ENCODE results near the gene AIF1. TPM values are rescaled to one million over a fixed set of nuclear protein-coding genes. Genes with fewer than 3 reads are reported as not detected.

AIF1 gene
- total RNA-seq (2014; rRNA removed; shearing (Covaris generic)) = not detected in 2 replicates

DNA sequence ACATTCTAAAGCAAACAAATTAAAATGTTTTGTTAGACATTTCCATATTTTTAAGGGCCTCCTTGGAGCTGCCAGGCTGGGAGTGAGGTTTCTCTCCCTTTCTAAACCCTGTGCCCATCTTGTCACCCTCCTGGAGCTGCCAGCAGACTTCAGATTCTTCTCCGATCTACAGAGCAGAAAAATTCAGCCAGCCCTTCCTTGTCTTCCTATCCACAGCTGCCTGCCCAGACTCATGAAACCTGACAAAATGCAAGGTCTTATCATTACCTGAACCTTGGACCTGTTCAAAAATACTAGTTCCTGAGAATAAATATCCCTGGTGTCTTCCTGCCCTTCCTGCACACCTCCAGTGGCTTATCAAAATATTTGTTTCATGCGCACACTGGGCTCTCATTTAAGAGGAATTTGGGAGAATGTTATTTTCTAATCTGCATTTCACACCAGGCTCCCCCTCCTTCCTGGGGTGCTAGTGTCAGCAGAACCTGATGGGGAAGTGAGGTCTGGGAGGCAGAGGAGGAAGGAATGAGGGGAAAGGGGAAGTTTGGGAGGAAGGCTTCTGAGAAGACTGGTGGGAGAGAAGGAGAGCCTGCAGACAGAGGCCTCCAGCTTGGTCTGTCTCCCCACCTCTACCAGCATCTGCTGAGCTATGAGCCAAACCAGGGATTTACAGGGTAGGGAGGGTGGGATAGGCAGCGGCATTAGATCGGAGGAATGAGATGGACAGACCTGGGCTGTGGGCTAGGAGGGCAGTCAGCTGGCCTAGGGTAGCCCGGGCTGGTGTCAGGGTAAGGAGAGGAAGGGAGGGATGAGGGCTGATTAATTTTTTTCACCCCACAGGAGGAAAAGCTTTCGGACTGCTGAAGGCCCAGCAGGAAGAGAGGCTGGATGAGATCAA lies at the start of gene AIF1:
Gene AIF1, plus strand, starts transcription at position 551 of the 895 bp plus-strand sequence. Its CDS starts 96 bp downstream, at position 647.
- no peak for DNase-seq (ENCODE audit: low spot score)

DNA sequence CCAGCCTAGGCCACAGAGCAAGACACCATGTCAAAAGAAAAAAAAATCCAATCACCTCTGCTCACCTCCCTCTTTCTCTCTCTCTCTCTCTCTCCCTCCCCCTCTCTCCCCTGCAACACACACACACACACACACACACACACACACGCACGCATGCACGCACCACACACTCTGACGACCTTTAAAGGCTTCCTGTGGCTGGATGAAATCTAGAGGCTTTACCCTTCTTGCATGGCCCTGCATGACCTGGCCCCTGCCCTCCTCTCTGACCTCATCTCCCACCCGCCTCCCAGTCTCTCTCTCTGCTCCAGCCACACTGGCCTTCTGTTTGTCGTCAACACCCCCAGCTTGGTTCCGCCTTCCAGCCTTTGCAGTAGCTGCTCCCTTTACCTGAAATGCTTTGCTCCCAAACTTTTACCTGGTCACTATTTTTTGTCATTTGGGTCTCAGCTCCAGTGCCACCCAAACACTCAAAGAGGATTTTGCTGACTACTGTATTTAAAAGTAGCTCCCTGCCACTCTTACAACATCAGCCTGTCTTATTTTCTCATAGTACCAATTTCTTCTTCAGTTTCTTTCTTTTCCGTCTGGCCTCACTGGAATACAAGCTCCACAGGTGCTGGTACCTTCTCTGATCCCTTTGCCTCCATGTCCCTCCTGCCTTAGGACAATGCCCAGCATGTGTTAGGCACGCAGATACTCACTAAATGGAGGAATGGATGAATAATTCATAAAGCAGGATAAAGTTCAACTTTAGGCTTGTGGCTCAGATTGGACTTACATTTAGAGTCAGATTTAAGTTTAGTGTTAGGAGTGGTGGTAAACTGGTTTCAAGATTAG lies 47.3 kb upstream of the AIF1 start:
- DNase-seq (ENCODE audit: low spot score) = no peak

DNA sequence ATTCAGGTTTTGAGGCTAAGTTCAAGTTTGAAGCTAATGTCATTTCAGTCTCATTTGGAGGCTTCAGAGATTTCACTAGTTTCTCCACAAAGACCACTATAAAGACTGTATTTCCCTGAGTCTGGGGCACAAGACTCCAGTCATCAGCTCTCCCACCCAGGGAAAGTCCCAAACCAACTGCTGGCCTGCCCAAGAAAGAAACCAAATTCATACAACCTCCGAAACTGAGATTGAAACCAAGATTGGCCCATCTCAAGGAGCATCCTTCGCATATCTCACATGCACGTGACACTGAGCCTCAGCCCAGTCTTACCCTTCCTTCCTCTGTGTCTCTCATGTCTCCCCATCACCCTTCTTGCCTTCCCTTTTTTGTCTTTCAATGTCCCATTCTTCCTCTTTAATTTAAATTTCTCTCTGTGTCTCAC lies 46.5 kb upstream of the AIF1 start:
- no peak for DNase-seq (ENCODE audit: low spot score)

DNA sequence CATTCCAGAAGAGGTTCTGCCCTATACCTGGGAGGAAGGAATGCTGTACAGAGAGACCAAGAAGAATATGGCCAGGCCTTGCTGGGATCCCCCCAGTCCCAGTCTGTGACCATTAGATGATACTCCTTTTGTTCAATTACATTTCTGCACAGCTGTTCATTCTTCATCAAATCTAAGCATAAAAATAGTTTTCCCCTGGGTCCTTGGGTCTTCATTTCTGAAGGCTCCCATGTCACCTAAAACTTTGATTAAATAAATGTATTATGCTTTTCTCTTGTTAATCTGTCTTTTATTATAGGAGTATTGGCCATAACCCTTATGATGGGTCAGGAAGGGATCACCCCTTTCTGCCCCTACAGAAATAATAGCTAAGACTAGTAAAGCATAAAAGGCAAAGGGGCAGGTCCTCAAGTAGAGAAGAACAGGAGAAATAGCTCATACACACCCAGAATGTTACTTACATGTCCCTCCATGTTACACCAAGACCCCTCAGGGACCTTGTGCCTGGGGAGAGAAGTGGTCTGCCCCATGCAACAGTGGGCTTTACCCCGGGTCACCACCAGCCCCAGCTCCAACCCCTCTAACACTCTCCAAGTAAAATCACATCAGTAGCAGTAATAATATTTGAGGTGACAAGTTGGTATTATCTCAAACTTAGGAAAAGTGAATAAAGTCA lies 45.0 kb upstream of the AIF1 start:
- DNase-seq (ENCODE audit: low spot score) = no peak

DNA sequence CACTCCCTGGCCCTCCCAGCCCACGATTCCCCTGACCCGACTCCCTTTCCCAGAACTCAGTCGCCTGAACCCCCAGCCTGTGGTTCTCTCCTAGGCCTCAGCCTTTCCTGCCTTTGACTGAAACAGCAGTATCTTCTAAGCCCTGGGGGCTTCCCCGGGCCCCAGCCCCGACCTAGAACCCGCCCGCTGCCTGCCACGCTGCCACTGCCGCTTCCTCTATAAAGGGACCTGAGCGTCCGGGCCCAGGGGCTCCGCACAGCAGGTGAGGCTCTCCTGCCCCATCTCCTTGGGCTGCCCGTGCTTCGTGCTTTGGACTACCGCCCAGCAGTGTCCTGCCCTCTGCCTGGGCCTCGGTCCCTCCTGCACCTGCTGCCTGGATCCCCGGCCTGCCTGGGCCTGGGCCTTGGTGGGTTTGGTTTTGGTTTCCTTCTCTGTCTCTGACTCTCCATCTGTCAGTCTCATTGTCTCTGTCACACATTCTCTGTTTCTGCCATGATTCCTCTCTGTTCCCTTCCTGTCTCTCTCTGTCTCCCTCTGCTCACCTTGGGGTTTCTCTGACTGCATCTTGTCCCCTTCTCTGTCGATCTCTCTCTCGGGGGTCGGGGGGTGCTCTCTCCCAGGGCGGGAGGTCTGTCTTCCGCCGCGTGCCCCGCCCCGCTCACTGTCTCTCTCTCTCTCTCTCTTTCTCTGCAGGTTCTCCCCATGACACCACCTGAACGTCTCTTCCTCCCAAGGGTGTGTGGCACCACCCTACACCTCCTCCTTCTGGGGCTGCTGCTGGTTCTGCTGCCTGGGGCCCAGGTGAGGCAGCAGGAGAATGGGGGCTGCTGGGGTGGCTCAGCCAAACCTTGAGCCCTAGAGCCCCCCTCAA lies 42.8 kb upstream of the AIF1 start, which contains the start of gene LTA:
Gene LTA, plus strand, starts transcription at position 249 of the 871 bp plus-strand sequence. Its CDS starts 454 bp downstream, at position 703.
- DNase-seq (ENCODE audit: low spot score) = no peak

DNA sequence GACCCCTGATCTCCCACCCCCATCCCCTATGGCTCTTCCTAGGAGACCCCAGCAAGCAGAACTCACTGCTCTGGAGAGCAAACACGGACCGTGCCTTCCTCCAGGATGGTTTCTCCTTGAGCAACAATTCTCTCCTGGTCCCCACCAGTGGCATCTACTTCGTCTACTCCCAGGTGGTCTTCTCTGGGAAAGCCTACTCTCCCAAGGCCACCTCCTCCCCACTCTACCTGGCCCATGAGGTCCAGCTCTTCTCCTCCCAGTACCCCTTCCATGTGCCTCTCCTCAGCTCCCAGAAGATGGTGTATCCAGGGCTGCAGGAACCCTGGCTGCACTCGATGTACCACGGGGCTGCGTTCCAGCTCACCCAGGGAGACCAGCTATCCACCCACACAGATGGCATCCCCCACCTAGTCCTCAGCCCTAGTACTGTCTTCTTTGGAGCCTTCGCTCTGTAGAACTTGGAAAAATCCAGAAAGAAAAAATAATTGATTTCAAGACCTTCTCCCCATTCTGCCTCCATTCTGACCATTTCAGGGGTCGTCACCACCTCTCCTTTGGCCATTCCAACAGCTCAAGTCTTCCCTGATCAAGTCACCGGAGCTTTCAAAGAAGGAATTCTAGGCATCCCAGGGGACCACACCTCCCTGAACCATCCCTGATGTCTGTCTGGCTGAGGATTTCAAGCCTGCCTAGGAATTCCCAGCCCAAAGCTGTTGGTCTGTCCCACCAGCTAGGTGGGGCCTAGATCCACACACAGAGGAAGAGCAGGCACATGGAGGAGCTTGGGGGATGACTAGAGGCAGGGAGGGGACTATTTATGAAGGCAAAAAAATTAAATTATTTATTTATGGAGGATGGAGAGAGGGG lies 41.6 kb upstream of the AIF1 start:
- no peak for DNase-seq (ENCODE audit: low spot score)

DNA sequence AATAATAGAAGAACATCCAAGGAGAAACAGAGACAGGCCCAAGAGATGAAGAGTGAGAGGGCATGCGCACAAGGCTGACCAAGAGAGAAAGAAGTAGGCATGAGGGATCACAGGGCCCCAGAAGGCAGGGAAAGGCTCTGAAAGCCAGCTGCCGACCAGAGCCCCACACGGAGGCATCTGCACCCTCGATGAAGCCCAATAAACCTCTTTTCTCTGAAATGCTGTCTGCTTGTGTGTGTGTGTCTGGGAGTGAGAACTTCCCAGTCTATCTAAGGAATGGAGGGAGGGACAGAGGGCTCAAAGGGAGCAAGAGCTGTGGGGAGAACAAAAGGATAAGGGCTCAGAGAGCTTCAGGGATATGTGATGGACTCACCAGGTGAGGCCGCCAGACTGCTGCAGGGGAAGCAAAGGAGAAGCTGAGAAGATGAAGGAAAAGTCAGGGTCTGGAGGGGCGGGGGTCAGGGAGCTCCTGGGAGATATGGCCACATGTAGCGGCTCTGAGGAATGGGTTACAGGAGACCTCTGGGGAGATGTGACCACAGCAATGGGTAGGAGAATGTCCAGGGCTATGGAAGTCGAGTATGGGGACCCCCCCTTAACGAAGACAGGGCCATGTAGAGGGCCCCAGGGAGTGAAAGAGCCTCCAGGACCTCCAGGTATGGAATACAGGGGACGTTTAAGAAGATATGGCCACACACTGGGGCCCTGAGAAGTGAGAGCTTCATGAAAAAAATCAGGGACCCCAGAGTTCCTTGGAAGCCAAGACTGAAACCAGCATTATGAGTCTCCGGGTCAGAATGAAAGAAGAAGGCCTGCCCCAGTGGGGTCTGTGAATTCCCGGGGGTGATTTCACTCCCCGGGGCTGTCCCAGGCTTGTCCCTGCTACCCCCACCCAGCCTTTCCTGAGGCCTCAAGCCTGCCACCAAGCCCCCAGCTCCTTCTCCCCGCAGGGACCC lies 40.6 kb upstream of the AIF1 start:
- no peak for DNase-seq (ENCODE audit: low spot score)

DNA sequence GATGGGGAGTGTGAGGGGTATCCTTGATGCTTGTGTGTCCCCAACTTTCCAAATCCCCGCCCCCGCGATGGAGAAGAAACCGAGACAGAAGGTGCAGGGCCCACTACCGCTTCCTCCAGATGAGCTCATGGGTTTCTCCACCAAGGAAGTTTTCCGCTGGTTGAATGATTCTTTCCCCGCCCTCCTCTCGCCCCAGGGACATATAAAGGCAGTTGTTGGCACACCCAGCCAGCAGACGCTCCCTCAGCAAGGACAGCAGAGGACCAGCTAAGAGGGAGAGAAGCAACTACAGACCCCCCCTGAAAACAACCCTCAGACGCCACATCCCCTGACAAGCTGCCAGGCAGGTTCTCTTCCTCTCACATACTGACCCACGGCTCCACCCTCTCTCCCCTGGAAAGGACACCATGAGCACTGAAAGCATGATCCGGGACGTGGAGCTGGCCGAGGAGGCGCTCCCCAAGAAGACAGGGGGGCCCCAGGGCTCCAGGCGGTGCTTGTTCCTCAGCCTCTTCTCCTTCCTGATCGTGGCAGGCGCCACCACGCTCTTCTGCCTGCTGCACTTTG lies 39.6 kb upstream of the AIF1 start, which contains the start of gene TNF:
Gene TNF, plus strand, starts transcription at position 231 of the 567 bp plus-strand sequence. Its CDS starts 177 bp downstream, at position 408.
- no peak for DNase-seq (ENCODE audit: low spot score)

DNA sequence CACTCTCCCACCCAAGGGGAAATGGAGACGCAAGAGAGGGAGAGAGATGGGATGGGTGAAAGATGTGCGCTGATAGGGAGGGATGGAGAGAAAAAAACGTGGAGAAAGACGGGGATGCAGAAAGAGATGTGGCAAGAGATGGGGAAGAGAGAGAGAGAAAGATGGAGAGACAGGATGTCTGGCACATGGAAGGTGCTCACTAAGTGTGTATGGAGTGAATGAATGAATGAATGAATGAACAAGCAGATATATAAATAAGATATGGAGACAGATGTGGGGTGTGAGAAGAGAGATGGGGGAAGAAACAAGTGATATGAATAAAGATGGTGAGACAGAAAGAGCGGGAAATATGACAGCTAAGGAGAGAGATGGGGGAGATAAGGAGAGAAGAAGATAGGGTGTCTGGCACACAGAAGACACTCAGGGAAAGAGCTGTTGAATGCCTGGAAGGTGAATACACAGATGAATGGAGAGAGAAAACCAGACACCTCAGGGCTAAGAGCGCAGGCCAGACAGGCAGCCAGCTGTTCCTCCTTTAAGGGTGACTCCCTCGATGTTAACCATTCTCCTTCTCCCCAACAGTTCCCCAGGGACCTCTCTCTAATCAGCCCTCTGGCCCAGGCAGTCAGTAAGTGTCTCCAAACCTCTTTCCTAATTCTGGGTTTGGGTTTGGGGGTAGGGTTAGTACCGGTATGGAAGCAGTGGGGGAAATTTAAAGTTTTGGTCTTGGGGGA lies 38.9 kb upstream of the AIF1 start:
- no peak for DNase-seq (ENCODE audit: low spot score)

DNA sequence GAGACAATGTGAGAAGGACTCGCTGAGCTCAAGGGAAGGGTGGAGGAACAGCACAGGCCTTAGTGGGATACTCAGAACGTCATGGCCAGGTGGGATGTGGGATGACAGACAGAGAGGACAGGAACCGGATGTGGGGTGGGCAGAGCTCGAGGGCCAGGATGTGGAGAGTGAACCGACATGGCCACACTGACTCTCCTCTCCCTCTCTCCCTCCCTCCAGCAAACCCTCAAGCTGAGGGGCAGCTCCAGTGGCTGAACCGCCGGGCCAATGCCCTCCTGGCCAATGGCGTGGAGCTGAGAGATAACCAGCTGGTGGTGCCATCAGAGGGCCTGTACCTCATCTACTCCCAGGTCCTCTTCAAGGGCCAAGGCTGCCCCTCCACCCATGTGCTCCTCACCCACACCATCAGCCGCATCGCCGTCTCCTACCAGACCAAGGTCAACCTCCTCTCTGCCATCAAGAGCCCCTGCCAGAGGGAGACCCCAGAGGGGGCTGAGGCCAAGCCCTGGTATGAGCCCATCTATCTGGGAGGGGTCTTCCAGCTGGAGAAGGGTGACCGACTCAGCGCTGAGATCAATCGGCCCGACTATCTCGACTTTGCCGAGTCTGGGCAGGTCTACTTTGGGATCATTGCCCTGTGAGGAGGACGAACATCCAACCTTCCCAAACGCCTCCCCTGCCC lies 38.0 kb upstream of the AIF1 start:
- DNase-seq (ENCODE audit: low spot score) = no peak

DNA sequence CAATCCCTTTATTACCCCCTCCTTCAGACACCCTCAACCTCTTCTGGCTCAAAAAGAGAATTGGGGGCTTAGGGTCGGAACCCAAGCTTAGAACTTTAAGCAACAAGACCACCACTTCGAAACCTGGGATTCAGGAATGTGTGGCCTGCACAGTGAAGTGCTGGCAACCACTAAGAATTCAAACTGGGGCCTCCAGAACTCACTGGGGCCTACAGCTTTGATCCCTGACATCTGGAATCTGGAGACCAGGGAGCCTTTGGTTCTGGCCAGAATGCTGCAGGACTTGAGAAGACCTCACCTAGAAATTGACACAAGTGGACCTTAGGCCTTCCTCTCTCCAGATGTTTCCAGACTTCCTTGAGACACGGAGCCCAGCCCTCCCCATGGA lies 37.5 kb upstream of the AIF1 start:
- DNase-seq (ENCODE audit: low spot score) = no peak

DNA sequence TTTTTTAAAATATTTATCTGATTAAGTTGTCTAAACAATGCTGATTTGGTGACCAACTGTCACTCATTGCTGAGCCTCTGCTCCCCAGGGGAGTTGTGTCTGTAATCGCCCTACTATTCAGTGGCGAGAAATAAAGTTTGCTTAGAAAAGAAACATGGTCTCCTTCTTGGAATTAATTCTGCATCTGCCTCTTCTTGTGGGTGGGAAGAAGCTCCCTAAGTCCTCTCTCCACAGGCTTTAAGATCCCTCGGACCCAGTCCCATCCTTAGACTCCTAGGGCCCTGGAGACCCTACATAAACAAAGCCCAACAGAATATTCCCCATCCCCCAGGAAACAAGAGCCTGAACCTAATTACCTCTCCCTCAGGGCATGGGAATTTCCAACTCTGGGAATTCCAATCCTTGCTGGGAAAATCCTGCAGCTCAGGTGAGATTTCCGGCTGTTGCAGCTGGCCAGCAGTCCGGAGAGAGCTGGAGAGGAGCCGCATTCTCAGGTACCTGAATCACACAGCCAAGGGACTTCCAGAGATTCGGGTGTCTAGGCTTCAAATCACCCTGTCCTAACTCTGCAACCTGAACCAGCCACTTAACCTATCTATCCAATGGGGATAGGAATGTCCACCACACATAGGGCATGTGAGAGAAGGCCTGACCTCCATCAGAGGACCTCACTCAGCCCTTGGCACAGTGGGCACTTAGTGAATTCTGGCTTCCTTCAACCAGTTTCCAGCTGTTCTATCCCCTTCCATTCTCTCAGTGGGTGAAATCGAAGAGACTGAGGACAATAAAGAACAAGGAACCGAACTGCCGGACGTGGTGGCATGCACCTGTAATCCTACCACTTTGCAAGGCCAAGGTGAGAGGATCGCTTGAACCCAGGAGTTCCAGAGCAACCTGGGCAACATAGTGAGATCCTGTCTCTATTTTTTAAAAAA lies 36.6 kb upstream of the AIF1 start:
- no peak for DNase-seq (ENCODE audit: low spot score)

DNA sequence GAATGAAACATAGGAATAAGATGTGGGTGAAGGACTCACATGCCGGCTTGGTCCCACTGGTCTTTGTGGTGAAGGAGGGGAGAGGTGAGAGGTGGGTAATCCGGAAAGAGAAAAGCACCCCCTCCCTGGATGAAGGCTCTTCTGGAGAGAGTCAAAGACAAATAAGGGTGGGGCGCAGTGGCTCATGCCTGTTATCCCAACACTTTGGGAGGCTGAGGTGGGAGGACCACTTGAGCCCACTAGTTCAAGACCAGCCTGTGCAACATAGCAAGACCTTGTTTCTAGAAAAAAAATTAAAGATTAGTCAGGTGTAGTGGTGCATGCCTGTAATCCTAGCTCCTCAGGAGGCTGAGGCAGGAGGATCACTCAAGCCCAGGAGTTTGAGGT lies 35.9 kb upstream of the AIF1 start:
- no peak for DNase-seq (ENCODE audit: low spot score)

DNA sequence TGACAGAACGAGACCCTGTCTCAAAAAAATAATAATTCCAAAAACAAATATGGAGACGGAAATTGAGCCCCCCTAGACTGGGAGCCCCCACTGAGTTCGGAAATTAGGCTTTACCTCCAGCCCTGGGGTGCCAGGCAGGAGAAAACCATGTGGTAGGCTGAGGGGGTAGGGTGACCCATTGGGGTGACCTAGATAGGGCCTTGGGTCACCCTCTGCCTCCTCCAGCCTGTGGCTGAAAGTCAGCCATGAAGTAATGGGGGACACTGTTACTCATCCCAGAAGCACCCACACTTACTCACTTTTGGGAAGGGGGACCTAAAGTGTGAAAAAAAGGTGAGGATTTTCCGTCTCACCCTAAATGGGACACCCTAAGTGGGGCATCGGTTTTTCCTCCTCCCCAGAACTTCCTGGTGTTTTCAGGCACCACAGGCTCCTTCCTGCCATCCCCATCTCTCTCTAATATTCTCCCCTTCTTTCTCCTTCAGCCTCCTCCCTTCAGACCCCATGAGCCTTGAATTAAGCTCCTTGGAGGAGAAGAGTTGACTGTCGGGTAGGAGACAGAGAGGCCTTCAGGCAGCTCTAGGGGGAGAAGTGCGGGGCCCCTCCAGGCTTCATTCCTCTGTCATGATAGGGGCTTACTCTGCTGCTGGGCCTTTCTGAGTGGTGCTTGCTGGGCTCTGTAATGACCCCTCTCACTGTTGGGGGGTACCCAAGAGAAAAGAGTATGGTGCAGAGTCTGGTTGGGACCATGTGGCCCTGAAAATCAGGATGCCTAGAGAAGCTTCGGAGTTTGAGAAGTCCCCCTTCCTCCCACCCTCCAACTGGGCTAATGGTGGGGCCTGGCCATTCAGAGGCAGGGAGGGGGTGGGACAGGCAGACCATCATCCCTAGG lies 35.2 kb upstream of the AIF1 start:
- DNase-seq (ENCODE audit: low spot score) = no peak

DNA sequence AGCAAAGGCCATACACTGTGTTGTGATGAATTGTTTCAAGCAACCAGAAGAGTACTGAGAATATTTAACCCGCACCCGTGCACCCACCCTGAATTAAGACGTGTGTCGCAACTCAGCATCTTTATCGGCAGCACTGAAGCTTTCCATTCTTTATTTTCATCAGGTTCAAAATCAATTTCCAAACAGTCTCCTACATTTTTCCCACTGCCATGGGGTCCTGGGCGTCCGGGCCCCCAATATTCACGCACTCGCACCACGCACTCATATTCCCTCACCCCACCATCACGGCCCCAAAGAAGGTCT lies 34.6 kb upstream of the AIF1 start:
- DNase-seq (ENCODE audit: low spot score) = no peak
